Activated T-cell treated with anti-CD3 and anti-CD28 coated beads, Interleukin-2, amount 50 U/mL, for 72 hours (primary cell): Measurements from ENCODE around the gene SPATA13. TPM values are rescaled to one million over a fixed set of nuclear protein-coding genes. Genes with fewer than 3 reads are reported as not detected.

Experiments
- ATAC-seq, 2 donors: fragments of 150-1000 bp; cut with Tn5 transposase; replicated peaks in 1 of 2; 2 replicates each; pipeline ENCODE4 v1.10.0; 2021; ENCODE audit warnings: moderate library complexity in 2 of 2, mild to moderate bottlenecking in 1 of 2
- DNase-seq, 2 donors: peaks; one replicate each; pipeline ENCODE4 v3.0.0; 2021 to 2022; ENCODE audit warnings: mixed read lengths in 1 of 2
- H3K27ac Mint-ChIP-seq: one replicate; pipeline ENCODE4 v1.8.0; 2022; ENCODE audit warnings: mild to moderate bottlenecking, moderate library complexity, mixed read lengths
- H3K27me3 Mint-ChIP-seq: one replicate; pipeline ENCODE4 v1.8.0; 2022; ENCODE audit warnings: low read depth, mixed read lengths
- H3K36me3 Mint-ChIP-seq, 2 donors: one replicate each; pipeline ENCODE4 v1.8.0; 2022; ENCODE audit warnings: mixed read lengths in 2 of 2, mild to moderate bottlenecking in 1 of 2; ENCODE audit not compliant: insufficient read depth in 2 of 2
- H3K4me1 Mint-ChIP-seq: one replicate; pipeline ENCODE4 v1.8.0; 2022; ENCODE audit warnings: low read depth, mixed read lengths
- H3K4me3 Mint-ChIP-seq, 2 donors: one replicate each; pipeline ENCODE4 v1.8.0; 2022; ENCODE audit warnings: mild to moderate bottlenecking in 2 of 2, mixed read lengths in 2 of 2, moderate library complexity in 2 of 2
- H3K9me3 Mint-ChIP-seq, 2 donors: one replicate each; pipeline ENCODE4 v1.8.0; 2022; ENCODE audit warnings: mixed read lengths in 2 of 2
- total RNA-seq, 2 donors: library from RNA; stranded (reverse); gene quantifications; one replicate each; pipeline ENCODE4 v1.2.3, GENCODE V29; 2022

SPATA13 gene
- total RNA-seq, 2 donors from 2014 or later, result 60.8 to 68.6 TPM

DNA sequence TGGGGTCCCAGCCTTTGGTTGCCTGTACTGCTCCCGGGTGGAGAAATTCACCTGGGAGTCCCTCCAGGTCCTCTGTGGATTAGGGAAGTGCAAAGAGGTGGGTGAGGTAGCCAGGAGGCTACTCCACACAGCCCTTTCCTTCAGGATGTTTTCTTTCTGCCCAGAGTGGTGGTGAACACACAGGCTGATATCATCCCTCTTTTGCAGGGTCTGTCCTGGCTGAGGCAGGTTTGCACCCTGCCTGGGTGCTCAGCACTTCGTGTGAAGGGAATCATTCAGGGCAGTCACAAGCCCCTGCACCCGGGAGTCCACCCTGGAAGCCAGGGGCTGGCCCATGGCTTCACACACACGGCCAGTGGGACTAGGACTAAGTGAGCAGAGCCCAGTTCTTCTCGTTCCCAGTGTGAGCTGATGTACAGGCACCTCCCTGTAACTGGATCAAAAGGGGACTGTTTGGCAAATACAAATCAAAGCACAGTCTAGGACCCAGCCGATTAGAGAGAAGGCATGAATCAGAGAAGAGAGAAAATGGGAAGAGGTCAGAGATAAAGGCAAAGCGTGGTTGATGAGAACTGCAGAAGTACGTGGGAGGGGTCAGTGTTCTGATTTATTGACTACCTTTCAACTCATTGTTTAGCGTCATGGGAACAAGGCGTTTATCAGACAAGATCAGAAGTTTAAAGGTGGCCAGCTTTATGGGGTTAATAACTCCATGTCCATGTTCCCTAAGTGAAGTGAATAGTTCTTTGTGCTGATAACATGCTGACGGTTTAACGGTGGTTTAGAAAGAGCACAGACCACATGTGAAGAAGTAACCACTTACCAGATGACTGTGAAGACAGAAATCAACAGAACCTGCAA is 30.4 kb upstream of the SPATA13 start:
- peaks cover 5 to 6% of the 10 kb centered on the region in 2 donors for H3K9me3 Mint-ChIP-seq
- peaks cover 30% of the 10 kb centered on the region for H3K4me1 Mint-ChIP-seq
- peak; percentile 48 to 49 for ATAC-seq
- H3K36me3 Mint-ChIP-seq, result peaks cover 6 to 8% of the 10 kb centered on the region in 2 donors
- no peak overlapping the region for H3K27ac Mint-ChIP-seq
- H3K4me3 Mint-ChIP-seq, result peak overlapping the region; percentile 5 to 12
- peaks cover 49% of the 10 kb centered on the region for H3K27me3 Mint-ChIP-seq
- no peak for DNase-seq

DNA sequence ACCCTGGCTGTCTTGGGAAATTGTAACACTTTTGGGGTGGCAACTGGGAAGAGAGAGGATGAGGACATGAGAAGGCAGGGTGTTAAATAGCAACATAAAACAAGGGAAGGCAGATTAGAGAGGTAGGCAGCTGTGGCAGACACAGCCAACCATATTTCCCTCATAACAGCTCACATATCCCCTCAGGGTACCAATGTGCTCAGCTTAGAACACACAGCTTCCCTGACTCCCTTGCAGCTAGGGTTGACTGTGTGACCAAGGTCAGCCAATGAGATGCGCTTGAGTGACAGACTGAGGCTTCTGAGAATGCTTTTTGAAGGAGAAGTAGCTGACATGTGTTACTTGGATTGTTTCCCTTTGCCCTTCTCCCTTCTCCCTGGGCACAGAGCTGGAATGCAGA is 28.8 kb upstream of the SPATA13 start:
- H3K27me3 Mint-ChIP-seq, result peaks cover 33% of the 10 kb centered on the region
- H3K4me3 Mint-ChIP-seq, result no peak overlapping the region
- DNase-seq (no peak), ATAC-seq (no peak)
- peaks cover 21% of the 10 kb centered on the region for H3K4me1 Mint-ChIP-seq
- H3K27ac Mint-ChIP-seq, result no peak overlapping the region
- H3K36me3 Mint-ChIP-seq, result peaks cover 6 to 8% of the 10 kb centered on the region in 2 donors
- peaks cover 5 to 6% of the 10 kb centered on the region in 2 donors for H3K9me3 Mint-ChIP-seq

GRCh38 chr13:24133021-24133795 is 27.3 kb upstream of the SPATA13 start:
- H3K4me1 Mint-ChIP-seq, result peaks cover 7% of the 10 kb centered on the region
- no peak for ATAC-seq
- H3K36me3 Mint-ChIP-seq, result peaks cover 6 to 8% of the 10 kb centered on the region in 2 donors
- H3K4me3 Mint-ChIP-seq, result no peak overlapping the region
- peaks cover 29% of the 10 kb centered on the region for H3K27me3 Mint-ChIP-seq
- no peak for DNase-seq
- no peak overlapping the region for H3K27ac Mint-ChIP-seq
- peaks cover 5 to 6% of the 10 kb centered on the region in 2 donors for H3K9me3 Mint-ChIP-seq

DNA sequence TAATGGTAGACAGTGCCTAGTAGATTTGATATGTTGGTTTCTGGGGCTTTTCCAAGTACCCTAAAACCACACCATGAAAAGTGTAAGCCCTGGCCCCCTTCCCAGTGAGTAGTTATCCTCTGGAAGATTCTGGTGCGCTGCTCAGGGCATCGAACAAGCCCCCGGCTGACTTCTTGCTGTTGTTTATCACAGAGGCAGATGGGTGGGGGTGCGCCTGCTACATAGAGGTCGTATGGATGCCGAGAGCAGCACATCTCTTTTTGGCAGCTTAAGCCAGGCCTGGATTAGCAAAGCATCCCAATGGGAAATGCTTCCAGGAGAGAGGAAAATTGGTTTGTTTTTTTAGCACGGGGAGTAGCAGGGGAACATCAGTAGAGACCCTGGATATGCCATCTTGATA is 26.3 kb upstream of the SPATA13 start:
- Mint-ChIP-seq H3K9me3 (peaks cover 5 to 6% of the 10 kb centered on the region in 2 donors), H3K27ac (no peak overlapping the region)
- DNase-seq, result no peak

GRCh38 chr13:24134757-24135156 is 25.8 kb upstream of the SPATA13 start:
- H3K27me3 Mint-ChIP-seq, result peaks cover 29% of the 10 kb centered on the region
- peaks cover 7% of the 10 kb centered on the region for H3K4me1 Mint-ChIP-seq
- H3K27ac Mint-ChIP-seq, result no peak overlapping the region
- H3K4me3 Mint-ChIP-seq, result no peak overlapping the region
- DNase-seq (no peak), ATAC-seq (no peak)
- H3K9me3 Mint-ChIP-seq, result peaks cover 5 to 6% of the 10 kb centered on the region in 2 donors
- peaks cover 6 to 8% of the 10 kb centered on the region in 2 donors for H3K36me3 Mint-ChIP-seq

More for the DNA sequence above, 26.3 kb upstream of the SPATA13 start:
- Mint-ChIP-seq H3K4me1 (peaks cover 7% of the 10 kb centered on the region), H3K27me3 (peaks cover 29% of the 10 kb centered on the region), H3K4me3 (no peak overlapping the region), H3K36me3 (peaks cover 6 to 8% of the 10 kb centered on the region in 2 donors)
- ATAC-seq, result no peak

DNA sequence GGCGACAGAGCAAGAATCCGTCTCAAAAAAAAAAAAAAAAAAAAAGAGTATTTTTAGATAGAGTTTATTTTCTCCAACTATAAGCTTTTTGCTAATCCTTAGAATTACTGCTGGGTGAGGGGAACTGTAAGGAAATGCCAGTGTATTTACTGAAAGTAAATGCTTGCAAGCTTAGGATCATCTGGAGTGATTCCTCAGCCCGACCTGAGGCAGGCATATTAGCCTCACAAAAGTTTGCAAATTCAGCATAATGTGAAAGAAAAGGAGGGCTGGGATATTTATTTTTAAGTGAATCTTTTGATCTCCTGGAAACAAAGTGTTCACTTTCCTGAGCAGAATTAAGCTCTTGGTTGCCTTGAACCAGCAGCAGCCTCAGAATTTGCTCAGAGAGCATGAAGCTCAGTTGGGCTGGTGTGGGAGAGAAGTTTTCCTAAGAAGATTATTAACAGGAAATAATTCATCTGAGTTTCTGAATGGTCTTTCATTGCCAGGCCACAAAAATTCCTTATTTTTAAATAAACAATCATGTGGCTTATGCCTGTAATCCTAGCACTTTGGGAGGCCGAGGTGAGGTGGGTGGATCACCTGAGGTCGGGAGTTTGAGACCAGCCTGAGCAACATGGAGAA is 24.7 kb upstream of the SPATA13 start:
- Mint-ChIP-seq H3K36me3 (peaks cover 6% of the 10 kb centered on the region in 2 donors), H3K27ac (no peak overlapping the region), H3K4me3 (no peak overlapping the region), H3K9me3 (peaks cover 5 to 6% of the 10 kb centered on the region in 2 donors), H3K4me1 (no peaks in the 10 kb centered on the region), H3K27me3 (peaks cover 20% of the 10 kb centered on the region)
- no peak for ATAC-seq
- DNase-seq, result no peak

- no peak for DNase-seq
- Mint-ChIP-seq H3K27me3 (peaks cover 11% of the 10 kb centered on the region), H3K27ac (no peak overlapping the region)
These were observed 21.6 kb upstream of the SPATA13 start for GRCh38 chr13:24138911-24139310.

DNA sequence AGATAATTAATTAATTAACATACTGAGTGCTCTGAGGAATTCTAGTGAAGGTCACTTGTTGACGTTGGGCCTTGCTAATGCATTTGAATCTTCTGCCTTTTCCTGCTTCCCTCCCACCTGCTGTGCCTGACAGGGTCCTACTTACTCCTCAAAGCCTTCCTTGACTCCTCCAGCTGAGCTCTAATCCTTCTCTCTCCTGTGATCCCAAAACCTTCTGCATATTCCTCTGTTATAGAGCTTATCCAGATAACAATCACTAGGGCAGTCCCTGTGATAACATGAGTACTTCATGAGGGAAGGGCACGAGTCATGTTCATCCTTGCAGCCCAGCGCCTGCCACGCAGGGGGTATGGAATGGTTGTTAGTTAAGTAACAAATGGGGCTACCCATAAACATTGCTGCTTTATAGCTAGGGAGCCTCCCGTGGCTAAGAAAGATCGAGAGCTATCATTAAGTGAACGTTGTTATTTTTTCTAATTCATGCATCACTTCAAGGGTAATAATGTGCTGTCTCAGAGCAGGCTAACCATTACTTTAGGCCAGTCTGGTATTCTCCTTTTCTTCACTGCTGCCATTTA is 19.1 kb upstream of the SPATA13 start:
- Mint-ChIP-seq H3K27ac (no peak overlapping the region), H3K36me3 (no peaks in the 10 kb centered on the region), H3K27me3 (peaks cover 20% of the 10 kb centered on the region), H3K9me3 (no peaks in the 10 kb centered on the region), H3K4me3 (no peak overlapping the region), H3K4me1 (peaks cover 4% of the 10 kb centered on the region)
- ATAC-seq (no peak), DNase-seq (no peak)

More at GRCh38 chr13:24138911-24139310, 21.6 kb upstream of the SPATA13 start:
- Mint-ChIP-seq H3K9me3 (no peaks in the 10 kb centered on the region), H3K36me3 (no peaks in the 10 kb centered on the region), H3K4me3 (no peak overlapping the region), H3K4me1 (peaks cover under 1% of the 10 kb centered on the region)
- no peak for ATAC-seq

DNA sequence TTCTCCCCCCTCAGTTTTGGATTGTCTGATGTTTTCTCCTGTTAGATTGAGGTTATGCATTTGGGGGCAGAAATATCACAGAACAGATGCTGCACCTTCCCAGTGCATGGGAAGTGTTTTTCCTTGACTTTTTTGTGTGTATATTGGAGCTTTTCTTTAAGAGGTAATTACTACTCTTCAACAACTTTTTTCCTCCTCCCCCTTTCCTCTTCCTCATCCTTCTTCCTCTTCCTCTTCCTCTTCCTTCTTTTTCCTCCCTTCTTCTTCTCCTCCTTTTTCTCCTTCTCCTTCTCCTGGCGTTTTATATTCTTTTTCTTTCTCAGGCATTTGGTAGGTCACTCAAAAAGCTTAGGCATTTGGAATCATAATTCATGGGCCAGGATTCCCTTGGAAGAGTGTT is 18.1 kb upstream of the SPATA13 start:
- H3K27ac Mint-ChIP-seq, result no peak overlapping the region

GRCh38 chr13:24142886-24143285 is 17.6 kb upstream of the SPATA13 start:
- peaks cover 20% of the 10 kb centered on the region for H3K27me3 Mint-ChIP-seq
- H3K9me3 Mint-ChIP-seq, result no peaks in the 10 kb centered on the region
- DNase-seq (no peak), ATAC-seq (no peak)
- no peak overlapping the region for H3K4me3 Mint-ChIP-seq
- no peaks in the 10 kb centered on the region for H3K36me3 Mint-ChIP-seq
- no peak overlapping the region for H3K27ac Mint-ChIP-seq
- H3K4me1 Mint-ChIP-seq, result peaks cover 4% of the 10 kb centered on the region

More for the DNA sequence above, 18.1 kb upstream of the SPATA13 start:
- no peak for ATAC-seq
- DNase-seq, result no peak
- no peak overlapping the region for H3K4me3 Mint-ChIP-seq
- peaks cover 20% of the 10 kb centered on the region for H3K27me3 Mint-ChIP-seq
- no peaks in the 10 kb centered on the region for H3K36me3 Mint-ChIP-seq
- H3K4me1 Mint-ChIP-seq, result peaks cover 4% of the 10 kb centered on the region
- H3K9me3 Mint-ChIP-seq, result no peaks in the 10 kb centered on the region

GRCh38 chr13:24145240-24145639 is 15.3 kb upstream of the SPATA13 start:
- no peak overlapping the region for H3K27ac Mint-ChIP-seq
- peaks cover 9% of the 10 kb centered on the region for H3K4me1 Mint-ChIP-seq
- ATAC-seq (no peak), DNase-seq (no peak)
- H3K4me3 Mint-ChIP-seq, result no peak overlapping the region
- H3K36me3 Mint-ChIP-seq, result no peaks in the 10 kb centered on the region
- peaks cover 28% of the 10 kb centered on the region for H3K27me3 Mint-ChIP-seq
- no peaks in the 10 kb centered on the region for H3K9me3 Mint-ChIP-seq

DNA sequence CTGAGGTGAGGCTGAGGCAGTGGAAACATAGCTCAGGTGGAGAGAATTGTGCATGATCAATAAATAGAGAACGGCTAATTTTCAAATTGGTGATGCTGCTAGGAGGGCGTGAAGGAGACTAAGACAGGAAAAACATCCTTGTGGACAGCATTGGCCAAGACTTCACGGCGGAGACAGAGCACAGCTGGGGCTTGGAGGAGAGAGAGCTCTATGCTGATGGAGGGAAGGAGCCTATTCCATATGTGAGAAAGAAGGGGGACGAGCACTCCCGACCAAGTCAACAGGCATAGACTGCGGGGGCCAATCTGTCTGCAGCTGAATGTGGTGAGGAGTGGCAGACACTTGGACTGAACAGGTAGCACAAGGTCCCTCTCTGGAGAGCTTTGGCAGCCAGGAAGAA is 14.8 kb upstream of the SPATA13 start:
- no peak overlapping the region for H3K4me3 Mint-ChIP-seq
- peaks cover 9% of the 10 kb centered on the region for H3K4me1 Mint-ChIP-seq
- peaks cover 28% of the 10 kb centered on the region for H3K27me3 Mint-ChIP-seq
- no peaks in the 10 kb centered on the region for H3K36me3 Mint-ChIP-seq
- DNase-seq, result no peak
- H3K9me3 Mint-ChIP-seq, result no peaks in the 10 kb centered on the region
- H3K27ac Mint-ChIP-seq, result no peak overlapping the region
- ATAC-seq, result no peak
